HG03571 (cell line): ENCODE data around the gene ENO4.

ENCODE experiments used
- ATAC-seq: cut with Tn5 transposase; IDR thresholded peaks from one replicate; pipeline ENCODE4 v1.9.1; 2021; ENCODE audit not compliant: unreplicated experiment

Gene ENO4

GRCh38 chr10:116831086-116831485 is 18.2 kb upstream of the ENO4 start:
- ATAC-seq = no peak

- no peak for ATAC-seq
Observed at GRCh38 chr10:116831790-116832189, 17.5 kb upstream of the ENO4 start.

GRCh38 chr10:116833986-116834985 is 15.0 kb upstream of the ENO4 start:
- ATAC-seq = no peak

- no peak for ATAC-seq
Observed at GRCh38 chr10:116835658-116836057, 13.6 kb upstream of the ENO4 start.

- no peak for ATAC-seq
Observed at GRCh38 chr10:116836083-116836482, 13.2 kb upstream of the ENO4 start.

GRCh38 chr10:116836902-116837523 is 12.3 kb upstream of the ENO4 start:
- ATAC-seq = no peak

- ATAC-seq = peak; percentile 84
Observed at GRCh38 chr10:116838143-116838725, 11.1 kb upstream of the ENO4 start.

GRCh38 chr10:116840389-116841075 is 8.8 kb upstream of the ENO4 start:
- no peak for ATAC-seq

- ATAC-seq = no peak
Observed at GRCh38 chr10:116845823-116846222, 3.5 kb upstream of the ENO4 start.

- ATAC-seq = peak; percentile 65
Observed at GRCh38 chr10:116848032-116848943, 1.0 kb upstream of the ENO4 start.

GRCh38 chr10:116848944-116849247 is 403 bp upstream of the ENO4 start:
- no peak for ATAC-seq

GRCh38 chr10:116850058-116850611 is 836 bp downstream of the ENO4 start:
- no peak for ATAC-seq

- no peak for ATAC-seq
Observed at GRCh38 chr10:116852246-116852645, 2.9 kb downstream of the ENO4 start.

- no peak for ATAC-seq
Observed at GRCh38 chr10:116853287-116853686, 4.0 kb downstream of the ENO4 start.

- no peak for ATAC-seq
Observed at GRCh38 chr10:116853701-116854100, 4.4 kb downstream of the ENO4 start.

GRCh38 chr10:116857156-116857555 is 7.9 kb downstream of the ENO4 start:
- ATAC-seq = no peak

- no peak for ATAC-seq
Observed at GRCh38 chr10:116861796-116862195, 12.5 kb downstream of the ENO4 start.

- no peak for ATAC-seq
Observed at GRCh38 chr10:116864436-116864835, 15.1 kb downstream of the ENO4 start.

- no peak for ATAC-seq
Observed at GRCh38 chr10:116866066-116866465, 16.8 kb downstream of the ENO4 start.

- ATAC-seq = no peak
Observed at GRCh38 chr10:116866987-116867595, 17.8 kb downstream of the ENO4 start.
